ENCODE results near the gene PRDM10.

DNA sequence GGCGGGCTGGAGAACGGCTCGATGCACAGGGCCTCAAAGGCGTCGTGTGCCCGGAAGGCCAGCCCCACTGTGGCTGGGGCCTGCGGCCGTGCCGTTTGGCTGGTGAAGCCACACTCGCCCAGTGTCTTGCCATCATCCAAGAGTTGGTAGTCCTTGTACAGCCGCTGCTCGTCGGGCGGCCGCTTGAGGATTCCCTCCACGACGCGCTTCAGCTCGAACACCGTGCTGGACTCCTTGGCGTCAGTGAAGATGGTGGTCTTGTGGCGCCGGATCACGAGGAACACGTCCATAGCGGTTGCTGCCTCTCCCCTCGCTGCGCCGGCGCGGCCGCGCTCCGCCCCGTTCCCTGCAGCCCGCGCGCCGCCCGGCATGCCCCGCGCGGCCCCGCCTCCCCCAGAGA lies 30.3 kb upstream of the PRDM10 start:
- TF ChIP-seq POLR2A (IDR thresholded peaks at IDR 0.05; ENCODE audit: low read length) (no peak), GATA1 (IDR thresholded peaks at IDR 0.05; ENCODE audit: low read depth, low read length) (no peak)

Data from erythroblast (primary cell).